Omental fat pad (tissue), 4 donors: ENCODE data around the gene TSHR. TPM values are rescaled to one million over a fixed set of nuclear protein-coding genes. Genes with fewer than 3 reads are reported as not detected.
"Not testable (repeated sequence)": the region's sequence is repeated elsewhere in the genome, so short reads cannot be mapped to it uniquely, and the experiment has no call there.

Experiments used
- ATAC-seq: fragments of 150-250 bp; one replicate; pipeline ENCODE4 v1.9.1; 2016; ENCODE audit warnings: mild to moderate bottlenecking, moderate library complexity; ENCODE audit not compliant: low FRiP score
- DNase-seq: peaks from one replicate; pipeline ENCODE4 v3.0.0-alpha.2; 2019; ENCODE audit warnings: low spot score
- CTCF ChIP-seq, 3 donors: fragments of 450-650 bp; IDR thresholded peaks; one replicate each; pipeline ENCODE4 v1.5.1; 2016 to 2017; ENCODE audit warnings: antibody characterized with exemption in 3 of 3, mild to moderate bottlenecking in 3 of 3, moderate library complexity in 2 of 3
- total RNA-seq, 4 donors: library from RNA; depleted of rRNA; stranded (reverse); fragments of >200 nt; gene quantifications; one replicate each; pipeline ENCODE4 v1.1.0, GENCODE V29; 2016

Gene TSHR
- total RNA-seq, 4 donors from 2014 or later: 0.36 to 0.79 (median 0.74) TPM; not detected in 1

GRCh38 chr14:81006266-81006665 is 50.8 kb downstream of the TSHR start:
- DNase-seq: no peak
- ATAC-seq: no peak
- no peak for TF ChIP-seq CTCF (IDR thresholded peaks at IDR 0.05)

GRCh38 chr14:81007131-81007530 is 51.7 kb downstream of the TSHR start:
- ATAC-seq (no peak), DNase-seq (no peak)
- no peak for TF ChIP-seq CTCF (IDR thresholded peaks at IDR 0.05)

- no peak for ATAC-seq
- no peak for DNase-seq
- TF ChIP-seq CTCF (IDR thresholded peaks at IDR 0.05): no peak
Measured at GRCh38 chr14:81009346-81009745, 53.9 kb downstream of the TSHR start.

GRCh38 chr14:81018251-81018650 is 62.8 kb downstream of the TSHR start:
- DNase-seq (no peak), ATAC-seq (no peak)
- TF ChIP-seq CTCF (IDR thresholded peaks at IDR 0.05): no peak

GRCh38 chr14:81018684-81019083 is 63.3 kb downstream of the TSHR start:
- no peak for TF ChIP-seq CTCF (IDR thresholded peaks at IDR 0.05)
- no peak for DNase-seq
- no peak for ATAC-seq

GRCh38 chr14:81019113-81019512 is 63.7 kb downstream of the TSHR start:
- not testable (repeated sequence) for DNase-seq, ATAC-seq

- ATAC-seq (no peak), DNase-seq (no peak)
- TF ChIP-seq CTCF (IDR thresholded peaks at IDR 0.05): no peak
Measured at GRCh38 chr14:81023095-81023710, 67.8 kb downstream of the TSHR start.
